GM12872 (cell line): ENCODE data around the gene PLK3.
A peak's percentile ranks its signal among the peaks of the same experiment; 100 is the strongest.

Experiments
- TF ChIP-seq, protein P1 (sequence below): IDR thresholded peaks from 3 replicates; pipeline ENCODE4 v1.5.1; 2011; ENCODE audit warnings: low read depth, mild to moderate bottlenecking, low read length, moderate library complexity; ENCODE audit not compliant: insufficient read depth

The PLK3 gene

GRCh38 chr1:44819196-44819607, 19.0 kb downstream of the PLK3 start:
- TF ChIP-seq, protein P1, sequence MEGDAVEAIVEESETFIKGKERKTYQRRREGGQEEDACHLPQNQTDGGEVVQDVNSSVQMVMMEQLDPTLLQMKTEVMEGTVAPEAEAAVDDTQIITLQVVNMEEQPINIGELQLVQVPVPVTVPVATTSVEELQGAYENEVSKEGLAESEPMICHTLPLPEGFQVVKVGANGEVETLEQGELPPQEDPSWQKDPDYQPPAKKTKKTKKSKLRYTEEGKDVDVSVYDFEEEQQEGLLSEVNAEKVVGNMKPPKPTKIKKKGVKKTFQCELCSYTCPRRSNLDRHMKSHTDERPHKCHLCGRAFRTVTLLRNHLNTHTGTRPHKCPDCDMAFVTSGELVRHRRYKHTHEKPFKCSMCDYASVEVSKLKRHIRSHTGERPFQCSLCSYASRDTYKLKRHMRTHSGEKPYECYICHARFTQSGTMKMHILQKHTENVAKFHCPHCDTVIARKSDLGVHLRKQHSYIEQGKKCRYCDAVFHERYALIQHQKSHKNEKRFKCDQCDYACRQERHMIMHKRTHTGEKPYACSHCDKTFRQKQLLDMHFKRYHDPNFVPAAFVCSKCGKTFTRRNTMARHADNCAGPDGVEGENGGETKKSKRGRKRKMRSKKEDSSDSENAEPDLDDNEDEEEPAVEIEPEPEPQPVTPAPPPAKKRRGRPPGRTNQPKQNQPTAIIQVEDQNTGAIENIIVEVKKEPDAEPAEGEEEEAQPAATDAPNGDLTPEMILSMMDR, result no peak

DNA sequence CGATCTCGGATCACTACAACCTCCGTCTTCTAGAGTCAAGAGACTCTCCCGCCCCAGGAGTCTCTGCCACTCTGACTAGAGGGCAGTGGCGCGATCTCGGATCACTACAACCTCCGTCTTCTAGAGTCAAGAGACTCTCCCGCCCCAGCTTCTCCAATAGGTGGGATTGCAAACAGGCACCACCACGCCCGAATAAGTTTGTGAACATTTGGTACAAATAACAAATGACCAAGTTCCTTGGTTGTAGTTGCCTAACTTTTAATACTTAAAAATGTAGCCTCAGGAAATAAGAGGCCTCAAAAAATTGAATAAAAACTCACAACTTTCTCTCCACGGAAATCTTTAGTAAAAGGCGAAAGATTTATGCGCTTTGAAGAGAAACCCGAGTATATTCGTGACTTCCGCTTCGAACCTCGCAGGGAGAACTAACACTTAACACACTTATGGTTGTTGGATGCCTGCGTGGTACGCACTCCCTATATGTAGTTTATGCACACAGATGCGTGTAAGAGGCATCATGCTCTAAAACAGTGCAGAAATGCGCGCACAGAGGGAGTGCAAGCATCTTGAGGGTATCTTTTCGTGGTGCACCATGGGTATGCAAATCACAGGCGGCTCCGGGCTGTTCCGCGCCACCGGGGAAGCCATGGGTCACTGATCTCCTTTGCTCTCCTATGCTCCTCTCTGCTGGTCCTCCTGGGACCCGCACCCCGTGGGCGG, 19.6 kb downstream of the PLK3 start:
- TF ChIP-seq, protein P1, result peak; percentile 19; the same call in 1 of the 3 replicates

GRCh38 chr1:44820328-44821239, 20.4 kb downstream of the PLK3 start:
- TF ChIP-seq, protein P1, result no peak

GRCh38 chr1:44821240-44821715, 21.1 kb downstream of the PLK3 start:
- TF ChIP-seq, protein P1, result no peak

DNA sequence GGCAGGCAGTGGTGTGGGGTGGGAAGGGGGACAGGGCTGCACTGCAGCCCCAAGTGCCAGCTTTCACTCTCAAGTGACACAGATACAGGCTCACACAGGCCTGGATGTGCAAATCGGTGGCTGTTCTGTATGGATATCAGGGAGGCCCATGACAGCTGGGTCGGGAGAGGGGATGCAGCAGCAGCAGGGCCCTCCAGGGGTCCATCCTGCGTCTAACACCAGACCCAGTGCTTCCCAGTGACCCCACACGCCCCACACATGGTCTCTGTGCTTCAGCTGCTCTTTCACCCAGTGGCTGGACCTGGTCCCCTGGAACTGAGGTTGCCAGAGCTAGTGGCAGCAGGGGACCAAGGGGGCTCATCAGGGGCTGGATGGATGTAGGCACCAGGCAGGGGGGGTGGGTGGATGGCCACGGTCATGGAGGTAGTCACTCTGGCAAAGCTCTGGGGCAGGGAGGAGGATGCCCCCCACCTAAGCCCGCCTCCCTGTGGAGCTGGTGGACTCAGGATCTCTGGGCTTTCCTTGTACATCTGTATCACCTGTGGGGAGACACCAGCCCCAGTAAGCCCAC, 22.0 kb downstream of the PLK3 start:
- TF ChIP-seq, protein P1, result no peak

- TF ChIP-seq, protein P1, result no peak
These were observed 22.8 kb downstream of the PLK3 start for GRCh38 chr1:44822981-44823451.

DNA sequence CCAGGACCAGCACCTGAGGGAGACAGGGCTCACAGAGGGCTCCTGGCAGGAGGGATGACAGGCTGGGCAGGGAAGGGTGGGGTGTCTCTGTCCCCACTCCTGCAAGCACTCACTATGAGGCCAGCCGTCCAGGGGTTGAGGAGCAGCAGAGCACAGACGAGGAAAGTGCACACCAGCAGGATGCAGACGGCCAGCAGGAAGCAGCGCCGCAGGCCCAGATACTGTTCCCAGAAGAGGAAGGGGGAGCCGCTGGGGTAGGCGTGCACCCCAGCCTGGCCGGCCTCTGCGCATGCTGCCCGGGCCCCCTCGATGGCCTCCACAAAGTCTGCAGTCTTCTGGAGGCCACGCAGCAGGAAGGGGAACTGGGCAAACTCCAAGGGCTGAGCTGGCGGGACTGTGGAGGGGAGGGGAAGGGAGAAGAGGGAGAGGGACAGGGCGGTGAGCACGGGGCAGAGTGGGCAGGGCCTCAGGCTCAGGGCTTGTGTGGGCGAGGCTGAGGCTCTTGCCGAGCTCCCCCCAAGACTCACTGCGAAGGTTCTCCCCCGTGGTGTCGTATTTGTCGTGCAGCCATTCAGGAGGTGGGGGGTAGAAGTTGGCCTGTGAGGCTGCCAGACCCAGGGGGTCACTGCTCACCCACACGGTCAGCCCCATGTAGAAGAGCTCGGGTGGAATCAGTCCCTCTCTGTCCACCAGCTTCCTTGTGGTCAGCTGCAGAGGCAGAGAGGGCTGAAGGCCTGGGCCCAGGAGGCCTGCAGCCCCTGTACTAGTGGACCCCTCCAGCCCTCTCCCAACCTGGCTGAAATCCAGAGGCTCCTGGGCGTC, 26.4 kb downstream of the PLK3 start:
- TF ChIP-seq, protein P1, result no peak
